Measurements from ENCODE around the gene NGFR.
A peak's percentile ranks its signal among the peaks of the same experiment; 100 is the strongest.

Gene NGFR

GRCh38 chr17:49518346-49519078, 23.4 kb downstream of the NGFR start:
- DNase-seq = no peak

- no peak for DNase-seq
Observed at GRCh38 chr17:49519781-49520180, 24.7 kb downstream of the NGFR start.

GRCh38 chr17:49520386-49521087, 25.4 kb downstream of the NGFR start:
- no peak for DNase-seq

- DNase-seq = no peak
Observed at GRCh38 chr17:49521088-49521450, 26.0 kb downstream of the NGFR start.

GRCh38 chr17:49521471-49522356, 26.6 kb downstream of the NGFR start:
- no peak for DNase-seq

- DNase-seq = no peak
Observed at GRCh38 chr17:49522357-49522890, 27.3 kb downstream of the NGFR start.

- DNase-seq = no peak
Observed at GRCh38 chr17:49523196-49523595, 28.1 kb downstream of the NGFR start.

GRCh38 chr17:49523706-49524472, 28.8 kb downstream of the NGFR start:
- DNase-seq = peak; percentile 52

- DNase-seq = no peak
Observed at GRCh38 chr17:49524473-49525359, 29.6 kb downstream of the NGFR start.

- DNase-seq = no peak
Observed at GRCh38 chr17:49525831-49526741, 31.0 kb downstream of the NGFR start.

- no peak for DNase-seq
Observed at GRCh38 chr17:49527927-49528651, 33.0 kb downstream of the NGFR start.

- DNase-seq = no peak
Observed at GRCh38 chr17:49528966-49529365, 33.9 kb downstream of the NGFR start.

- no peak for DNase-seq
Observed at GRCh38 chr17:49530118-49530517, 35.0 kb downstream of the NGFR start.

GRCh38 chr17:49543860-49544259, 48.8 kb downstream of the NGFR start:
- no peak for DNase-seq

- no peak for DNase-seq
Observed at GRCh38 chr17:49545007-49545660, 50.0 kb downstream of the NGFR start.

- DNase-seq = no peak
Observed at GRCh38 chr17:49545806-49546545, 50.9 kb downstream of the NGFR start.

GRCh38 chr17:49546546-49547535, 51.7 kb downstream of the NGFR start:
- no peak for DNase-seq
